K562 (cell line): ENCODE data around the gene WDR62. TPM values are rescaled to one million over a fixed set of nuclear protein-coding genes. Genes with fewer than 3 reads are reported as not detected.

Experiments used
- ATAC-seq: fragments of 200-7000 bp; cut with Tn5 transposase; 3 replicates; pipeline ENCODE4 v1.9.1; 2020; ENCODE audit warnings: moderate library complexity
- BruUV-seq: library from RNA; stranded (reverse); fragments of 400-500 nt; replicated peaks from 2 replicates; lab custom pipeline; 2021; lab: Mats Ljungman, UMichigan
- CTCF ChIA-PET: fragments of 300-600 bp; formaldehyde crosslinking; extraction: SDS; loops from one replicate; lab custom pipeline; 2021; ENCODE audit warnings: low intra/inter-chr PET ratio; lab: Yijun Ruan, JAX
- POLR2A ChIA-PET: fragments of 300-600, 350-650 bp; sonication (Branson Sonifier 250); formaldehyde crosslinking; extraction: SDS; loops from one replicate; lab custom pipeline; 2021; ENCODE audit warnings: antibody characterized with exemption, inconsistent platforms; lab: Yijun Ruan, JAX
- DNase-seq, 4 experiments: peaks; one replicate each; pipeline versions ENCODE4 v3.0.0 to v3.0.0-alpha.2; 2011 to 2018; ENCODE audit warnings: low spot score in 3 of 4, mixed read lengths in 3 of 4; ENCODE audit errors: extremely low read depth in 1 of 4
- FAIRE-seq: peaks from 2 replicates; lab custom pipeline; 2011; peaks lifted over from hg19 to GRCh38; lab: Jason Lieb, UNC
- H2AFZ ChIP-seq: 2 replicates; pipeline ENCODE4 v1.6.0; 2011; ENCODE audit warnings: low read depth, low read length, control low read depth, inconsistent platforms
- H3K27ac ChIP-seq: fragments of 200-600 bp; 3 replicates; pipeline ENCODE4 v1.8.0; 2011; ENCODE audit warnings: low read depth, mild to moderate bottlenecking, control low read depth, inconsistent platforms, low read length, moderate library complexity, mixed read lengths; ENCODE audit errors: extremely low read depth
- H3K27me3 ChIP-seq, 2 experiments: fragments of 300-600 bp in 1 of 2; 2 replicates in 1 of 2; 3 replicates in 1 of 2; pipeline versions ENCODE4 v1.6.0 to v1.8.0; 2011; ENCODE audit warnings: inconsistent platforms in 2 of 2, low read length in 2 of 2, mild to moderate bottlenecking in 1 of 2, mixed read lengths in 1 of 2, moderate library complexity in 1 of 2; ENCODE audit not compliant: control insufficient read depth in 2 of 2, insufficient read depth in 2 of 2
- H3K36me3 ChIP-seq: fragments of 300-600 bp; 3 replicates; pipeline ENCODE4 v1.8.0; 2011; ENCODE audit warnings: mild to moderate bottlenecking, low read length, inconsistent platforms; ENCODE audit not compliant: control insufficient read depth, insufficient read depth
- H3K4me1 ChIP-seq, 2 experiments: fragments of 200-600 bp in 1 of 2; replicated peaks in 1 of 2; 2 replicates in 1 of 2; 3 replicates in 1 of 2; pipeline versions ENCODE4 v1.5.1 to v1.8.0; 2011; ENCODE audit warnings: inconsistent platforms in 2 of 2, low read length in 2 of 2, mild to moderate bottlenecking in 1 of 2, mixed read lengths in 1 of 2, moderate library complexity in 1 of 2; ENCODE audit not compliant: control insufficient read depth in 2 of 2, insufficient read depth in 2 of 2
- H3K4me2 ChIP-seq: 2 replicates; pipeline ENCODE4 v1.6.1; 2011; ENCODE audit warnings: low read length, control low read depth, inconsistent platforms, mixed read lengths; ENCODE audit not compliant: insufficient read depth
- H3K4me3 ChIP-seq: fragments of 200-600 bp; sonication (generic), shearing (Covaris generic); 2 replicates; pipeline ENCODE4 v1.5.1; 2016; ENCODE audit warnings: control low read depth, inconsistent platforms
- H3K79me2 ChIP-seq: fragments of 200-600 bp; 3 replicates; pipeline ENCODE4 v1.8.0; 2011; ENCODE audit warnings: low read length, inconsistent platforms; ENCODE audit not compliant: control insufficient read depth, insufficient read depth
- H3K9ac ChIP-seq, 2 experiments: 2 replicates each; pipeline versions ENCODE4 v1.6.0 to v1.6.1; 2011; ENCODE audit warnings: low read depth in 2 of 2, low read length in 2 of 2, control low read depth in 1 of 2, inconsistent platforms in 1 of 2, mild to moderate bottlenecking in 1 of 2, mixed read lengths in 1 of 2; ENCODE audit not compliant: insufficient read depth in 1 of 2
- H3K9me1 ChIP-seq: one replicate; pipeline ENCODE4 v1.6.0; 2011; ENCODE audit warnings: inconsistent platforms, mild to moderate bottlenecking, low read length, moderate library complexity; ENCODE audit not compliant: control insufficient read depth, insufficient read depth
- H3K9me3 ChIP-seq: replicated peaks from 2 replicates; pipeline ENCODE4 v1.5.1; 2011; ENCODE audit warnings: low read depth, low read length, inconsistent platforms; ENCODE audit not compliant: control insufficient read depth, insufficient read depth
- H4K20me1 ChIP-seq: replicated peaks from 2 replicates; pipeline ENCODE4 v1.6.1; 2011; ENCODE audit warnings: low read length, inconsistent platforms, mixed read lengths; ENCODE audit not compliant: control insufficient read depth, insufficient read depth
- BCOR ChIP-seq: fragments of 450-650 bp; IDR thresholded peaks from 2 replicates; pipeline ENCODE4 v1.6.1; 2016
- E4F1 ChIP-seq: fragments of 250-450 bp; sonication (Bioruptor Pico); IDR thresholded peaks from 2 replicates; pipeline ENCODE4 v1.5.0; 2021; ENCODE audit warnings: mild to moderate bottlenecking, borderline replicate concordance
- RBM25 ChIP-seq: fragments of 200-400 bp; formaldehyde crosslinking; IDR thresholded peaks from 2 replicates; pipeline ENCODE4 v1.6.1; 2018; ENCODE audit warnings: low read length, low read depth, moderate library complexity; ENCODE audit not compliant: severe bottlenecking
- TBL1XR1 ChIP-seq, 2 experiments: IDR thresholded peaks; 2 replicates each; pipeline ENCODE4 v1.6.1; 2012; ENCODE audit warnings: improper control_type of control experiment in 2 of 2, low read length in 2 of 2, mild to moderate bottlenecking in 1 of 2
- ZBTB17 ChIP-seq: fragments of 450-650 bp; formaldehyde crosslinking; IDR thresholded peaks from 2 replicates; pipeline ENCODE4 v1.4.0; 2020; ENCODE audit warnings: mild to moderate bottlenecking
- WGBS: fragments of 100-300 bp; shearing (Covaris generic); methylation state at CpG from one replicate; pipeline ENCODE4 v1.1.6; 2016; ENCODE audit warnings: low coverage, mixed read lengths; ENCODE audit not compliant: insufficient coverage; ENCODE audit errors: missing lambda C conversion rate; 5-methylcytosine and 5-hydroxymethylcytosine counted together
- in situ Hi-C: fragments of 300-500 bp; cut with MboI; formaldehyde crosslinking; loops from 4 replicates; pipeline ENCODE4 v1.15.0; 2018; ENCODE audit warnings: inconsistent platforms, mixed read lengths
- intact Hi-C: fragments of 100-400 bp; cut with micrococcal nuclease; formaldehyde crosslinking; loops from 2 replicates; pipeline ENCODE4 v1.14.2; 2022
- polyA plus RNA-seq, 8 experiments: library from polyadenylated mRNA; depleted of rRNA in 4 of 8; stranded (reverse) in 5 of 8; unstranded in 3 of 8; fragments of >200 nt; fragmentation: Nextera tagmentation in 2 of 8; fragmentation: Illumina TruSeq in 1 of 8; extraction: Ambion mirVana in 2 of 8; extraction: Trizol in 1 of 8; gene quantifications; 2 replicates each; pipeline versions ENCODE4 v1.2.1 to v1.2.3, GENCODE V29; 2011 to 2014; ENCODE audit warnings: inconsistent platforms in 1 of 8, missing spikeins in 1 of 8
- total RNA-seq, 7 experiments: library from RNA; depleted of rRNA in 6 of 7; stranded (reverse); fragments of >200 nt in 6 of 7; fragmentation: Illumina TruSeq in 2 of 7; extraction: Trizol in 2 of 7; gene quantifications; 2 replicates each; pipeline versions ENCODE4 v1.2.1 to v1.2.3, GENCODE V29; 2011 to 2021; ENCODE audit warnings: low replicate concordance in 1 of 7

The WDR62 gene
- total and polyA plus RNA-seq, 9 of the 15 experiments (the other 6 are each of a cell fraction or from before 2014, with no cell fraction given), result 0.35 to 32.8 (median 14.4) TPM

DNA sequence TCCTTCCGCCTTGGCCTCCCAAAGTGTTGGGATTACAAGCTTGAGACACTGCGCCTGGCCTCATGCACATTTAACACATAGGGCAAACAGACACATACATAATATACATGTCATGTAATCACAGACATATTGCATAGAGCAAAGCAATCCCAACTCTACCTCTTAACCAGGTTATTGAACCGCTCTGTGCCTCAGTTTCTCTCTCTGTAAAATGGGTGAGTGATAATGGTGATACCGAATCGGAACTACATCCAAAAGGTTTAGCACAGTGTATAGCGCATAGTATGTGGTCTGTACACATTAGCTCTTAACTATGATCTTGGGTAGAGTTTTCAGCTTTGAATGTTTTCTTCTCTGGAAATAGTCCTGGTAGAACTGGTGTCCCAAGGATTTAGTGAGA is 89.9 kb downstream of the WDR62 start:
- Histone ChIP-seq H3K9me3 (no peaks in the 10 kb centered on the region), H3K9me1 (peaks cover 8% of the 10 kb centered on the region), H3K4me3 (no peak overlapping the region), H3K79me2 (peaks cover 26% of the 10 kb centered on the region), H3K9ac (no peak overlapping the region), H3K4me1 (peaks cover 7 to 18% of the 10 kb centered on the region in 2 experiments; a peak in 4 of 5 replicates), H4K20me1 (peaks cover 11% of the 10 kb centered on the region), H3K27ac (no peak overlapping the region), H3K36me3 (peaks cover 68% of the 10 kb centered on the region), H2AFZ (no peak overlapping the region), H3K27me3 (no peaks in the 10 kb centered on the region), H3K4me2 (no peak overlapping the region)
- no peak for DNase-seq
- CTCF ChIA-PET, result no interaction called here
- TF ChIP-seq BCOR (peak; percentile 61; the same call in 1 of the 2 replicates), RBM25 (peak; percentile 83), ZBTB17 (CRISPR knock-in tag) (no peak), TBL1XR1 (IDR thresholded peaks at IDR 0.05; ENCODE audit: low read length in 2 of 2) (no peak), E4F1 (CRISPR knock-in tag) (no peak)
- POLR2A ChIA-PET, result interaction anchor here (0.7 to 1.2 kb wide), 2 partner anchors 9 to 30 kb away, joined by 3 to 4 read pairs; partner anchors contain the start of gene POLR2I
- WGBS, result over 99% methylated on average over 6 of the region's 6 CpGs
- no peak for ATAC-seq
- no TSS peak for BruUV-seq
- in situ Hi-C loops (no loop called here), intact Hi-C loops (no loop called here)
- no peak for FAIRE-seq
